GM12878 (cell line): Measurements from ENCODE around the gene TMEM131L. TPM values are rescaled to one million over a fixed set of nuclear protein-coding genes. Genes with fewer than 3 reads are reported as not detected.

Experiments used
- ATAC-seq: fragments of 200-7000 bp; cut with Tn5 transposase; 3 replicates; pipeline ENCODE4 v1.9.1; 2020; ENCODE audit warnings: mild to moderate bottlenecking, moderate library complexity
- BruUV-seq: library from RNA; stranded (reverse); fragments of 400-500 nt; replicated peaks from 2 replicates; lab custom pipeline; 2021; lab: Mats Ljungman, UMichigan
- CTCF ChIA-PET: fragments of 300-600 bp; sonication (Branson Sonifier 250); formaldehyde crosslinking; extraction: SDS; loops from one replicate; lab custom pipeline; 2021; ENCODE audit warnings: inconsistent platforms; lab: Yijun Ruan, JAX
- POLR2A ChIA-PET: fragments of 350-600 bp; formaldehyde crosslinking; extraction: SDS; loops from one replicate; lab custom pipeline; 2021; ENCODE audit warnings: inconsistent platforms; lab: Charles Lee
- RAD21 ChIA-PET: fragments of 300-600 bp; sonication (Branson Sonifier 250); formaldehyde crosslinking; loops from one replicate; lab custom pipeline; 2023; ENCODE audit warnings: antibody characterized with exemption; ENCODE audit not compliant: unreplicated experiment; lab: Charles Lee
- SMC1A ChIA-PET: fragments of 300-600 bp; sonication (Branson Sonifier 250); formaldehyde crosslinking; loops from one replicate; lab custom pipeline; 2023; ENCODE audit not compliant: unreplicated experiment, uncharacterized antibody; lab: Charles Lee
- DNase-seq: peaks from one replicate; pipeline ENCODE4 v3.0.0-alpha.2; 2011; ENCODE audit warnings: low read depth, low spot score
- FAIRE-seq: peaks from 3 replicates; lab custom pipeline; 2011; peaks lifted over from hg19 to GRCh38; lab: Jason Lieb, UNC
- H2AFZ ChIP-seq: 2 replicates; pipeline ENCODE4 v1.6.0; 2011; ENCODE audit warnings: low read depth, low read length, control low read depth; ENCODE audit not compliant: control insufficient read depth
- H3K27ac ChIP-seq: 2 replicates; pipeline ENCODE4 v1.5.1; 2011; ENCODE audit warnings: control low read depth; ENCODE audit not compliant: control insufficient read depth, insufficient read depth
- H3K27me3 ChIP-seq, 2 experiments: replicated peaks in 1 of 2; 2 replicates each; pipeline versions ENCODE4 v1.6.0 to v1.6.1; 2011; ENCODE audit warnings: low read length in 1 of 2; ENCODE audit not compliant: control insufficient read depth in 2 of 2, insufficient read depth in 2 of 2
- H3K36me3 ChIP-seq, 2 experiments: 2 replicates each; pipeline ENCODE4 v1.5.1; 2011; ENCODE audit warnings: low read length in 1 of 2; ENCODE audit not compliant: control insufficient read depth in 2 of 2, insufficient read depth in 2 of 2
- H3K4me1 ChIP-seq: 2 replicates; pipeline ENCODE4 v1.6.1; 2011; ENCODE audit warnings: mild to moderate bottlenecking, low read length, moderate library complexity, mixed read lengths; ENCODE audit not compliant: control insufficient read depth, insufficient read depth
- H3K4me2 ChIP-seq: 2 replicates; pipeline ENCODE4 v1.6.0; 2011; ENCODE audit warnings: control low read depth; ENCODE audit not compliant: control insufficient read depth, insufficient read depth
- H3K4me3 ChIP-seq: fragments of 200-600 bp; sonication (generic); 2 replicates; pipeline ENCODE4 v1.5.1; 2016
- H3K79me2 ChIP-seq: 2 replicates; pipeline ENCODE4 v1.6.0; 2011; ENCODE audit warnings: low read length; ENCODE audit not compliant: control insufficient read depth, insufficient read depth
- H3K9ac ChIP-seq: 2 replicates; pipeline ENCODE4 v1.8.0; 2011; ENCODE audit warnings: low read length, control low read depth, mixed read lengths; ENCODE audit not compliant: control insufficient read depth, insufficient read depth
- H3K9me3 ChIP-seq: replicated peaks from 3 replicates; pipeline ENCODE4 v1.5.1; 2011; ENCODE audit warnings: mild to moderate bottlenecking, low read length; ENCODE audit not compliant: control insufficient read depth, insufficient read depth
- H4K20me1 ChIP-seq: 2 replicates; pipeline ENCODE4 v1.6.0; 2011; ENCODE audit not compliant: control insufficient read depth, insufficient read depth
- BRCA1 ChIP-seq: IDR thresholded peaks from 2 replicates; pipeline ENCODE4 v1.6.1; 2011; ENCODE audit warnings: low read depth, low read length, improper control_type of control experiment
- CREB1 ChIP-seq: IDR thresholded peaks from 2 replicates; pipeline ENCODE4 v1.6.1; 2012; ENCODE audit warnings: low read depth, mild to moderate bottlenecking, inconsistent platforms
- DPF2 ChIP-seq: fragments of 450-650 bp; IDR thresholded peaks from 2 replicates; pipeline ENCODE4 v1.6.1; 2017; ENCODE audit warnings: mild to moderate bottlenecking
- EED ChIP-seq: sonication (generic); IDR thresholded peaks from 2 replicates; pipeline ENCODE4 v1.6.1; 2016; ENCODE audit warnings: antibody characterized with exemption, low read depth
- EZH2 ChIP-seq: IDR thresholded peaks from 2 replicates; pipeline ENCODE4 v1.6.1; 2012; ENCODE audit warnings: low read depth, mild to moderate bottlenecking, control low read depth, inconsistent platforms, low read length, borderline replicate concordance; ENCODE audit not compliant: control insufficient read depth
- GATAD2B ChIP-seq: fragments of 450-650 bp; conservative IDR thresholded peaks from 2 replicates; pipeline ENCODE4 v1.6.1; 2017; ENCODE audit warnings: low read depth, mild to moderate bottlenecking, moderate library complexity
- HDAC2 ChIP-seq: fragments of 200-600 bp; sonication (generic); IDR thresholded peaks from 2 replicates; pipeline ENCODE4 v1.6.1; 2017
- MYC ChIP-seq: IDR thresholded peaks from 2 replicates; pipeline ENCODE4 v1.6.1; 2011; ENCODE audit warnings: mild to moderate bottlenecking, low read length, moderate library complexity, inconsistent platforms; ENCODE audit not compliant: insufficient read depth, insufficient replicate concordance, insufficient read length, severe bottlenecking
- PAX8 ChIP-seq: fragments of 450-650 bp; IDR thresholded peaks from 2 replicates; pipeline ENCODE4 v1.6.1; 2017; ENCODE audit warnings: mild to moderate bottlenecking, moderate library complexity
- RBBP5 ChIP-seq: fragments of 200-600 bp; sonication (generic); conservative IDR thresholded peaks from 2 replicates; pipeline ENCODE4 v1.6.1; 2016
- WRNIP1 ChIP-seq: IDR thresholded peaks from 2 replicates; pipeline ENCODE4 v1.6.1; 2011; ENCODE audit warnings: low read depth, low read length, improper control_type of control experiment, borderline replicate concordance
- ZNF274 ChIP-seq: IDR thresholded peaks from one replicate; pipeline ENCODE4 v1.8.0; 2011; ENCODE audit not compliant: insufficient read length, insufficient read depth
- WGBS: methylation state at CpG from one replicate; pipeline ENCODE4 v1.1.6; 2016; ENCODE audit warnings: low lambda C conversion rate; ENCODE audit not compliant: insufficient replicate concordance, insufficient coverage; ENCODE audit errors: missing lambda C conversion rate; 5-methylcytosine and 5-hydroxymethylcytosine counted together
- in situ Hi-C: fragments of 300-500 bp; cut with MboI; formaldehyde crosslinking; loops from 9 replicates; pipeline ENCODE4 v1.14.3; 2018; ENCODE audit warnings: mixed read lengths
- intact Hi-C: fragments of 100-400 bp; cut with micrococcal nuclease; formaldehyde crosslinking; loops from one replicate; pipeline ENCODE4 v1.14.2; 2022; ENCODE audit not compliant: unreplicated experiment
- polyA plus RNA-seq, 11 experiments: library from polyadenylated mRNA; depleted of rRNA in 4 of 11; unstranded in 6 of 11; stranded (reverse) in 5 of 11; fragments of >200 nt; fragmentation: Nextera tagmentation in 4 of 11; fragmentation: Illumina TruSeq in 1 of 11; extraction: Ambion mirVana in 4 of 11; extraction: Trizol in 1 of 11; gene quantifications; 1 replicate in 1 of 11; 2 replicates in 10 of 11; pipeline versions ENCODE4 v1.2.1 to v1.2.3, GENCODE V29; 2011 to 2016; ENCODE audit warnings: inconsistent platforms in 2 of 11, missing spikeins in 2 of 11, low read depth in 1 of 11
- total RNA-seq, 4 experiments: library from RNA; depleted of rRNA in 3 of 4; stranded (reverse); fragments of >200 nt in 3 of 4; fragmentation: Illumina TruSeq in 1 of 4; extraction: Trizol in 1 of 4; gene quantifications; 2 replicates each; pipeline versions ENCODE4 v1.2.1 to v1.2.3, GENCODE V29; 2013 to 2021
- TF ChIP-seq, protein P1 (sequence below), 3 experiments: IDR thresholded peaks in 2 of 3; conservative IDR thresholded peaks in 1 of 3; 2 replicates each; pipeline ENCODE4 v1.5.1; 2011; ENCODE audit warnings: low read depth in 3 of 3, low read length in 3 of 3, mild to moderate bottlenecking in 3 of 3, control low read depth in 2 of 3, moderate library complexity in 2 of 3, inconsistent platforms in 1 of 3, mixed read lengths in 1 of 3; ENCODE audit not compliant: control insufficient read depth in 2 of 3, insufficient read depth in 1 of 3; ENCODE audit errors: extremely low read depth in 1 of 3

TMEM131L gene
- total and polyA plus RNA-seq, 10 of the 15 experiments (the other 5 are each of a cell fraction or from before 2014, with no cell fraction given): 8.5 to 101 (median 74.4) TPM

DNA sequence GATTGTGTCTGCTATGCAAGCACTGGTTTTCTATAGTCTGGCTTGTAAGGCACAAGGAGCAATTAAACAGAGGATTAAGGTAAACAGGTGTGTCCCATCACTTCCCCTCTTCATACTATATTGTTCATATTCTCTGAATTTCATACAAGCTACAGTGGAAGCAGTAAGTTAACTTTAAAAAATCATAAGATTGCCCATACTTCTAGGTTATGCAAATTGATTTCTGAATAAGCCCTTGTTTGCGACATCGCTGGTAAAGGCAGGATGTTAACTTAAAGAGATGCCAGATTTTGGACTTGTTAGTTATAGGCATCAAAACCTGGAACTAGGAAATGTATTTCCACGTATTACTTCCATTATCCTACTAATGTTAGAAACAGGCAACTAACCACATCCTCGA is 1.0 kb upstream of the TMEM131L start:
- FAIRE-seq: no peak
- in situ Hi-C loops: no loop called here
- Histone ChIP-seq H3K4me1 (peaks cover 13% of the 10 kb centered on the region), H3K27me3 (no peaks in the 10 kb centered on the region), H3K9ac (peak overlapping the region; percentile 69; the same call in 1 of the 2 replicates), H3K79me2 (peaks cover 40% of the 10 kb centered on the region), H4K20me1 (no peaks in the 10 kb centered on the region; the same call in 1 of the 2 replicates), H3K9me3 (no peaks in the 10 kb centered on the region), H3K4me2 (peak overlapping the region; percentile 96), H2AFZ (peak overlapping the region; percentile 69; the same call in 1 of the 2 replicates), H3K36me3 (peaks cover 0 to 4% of the 10 kb centered on the region in 2 experiments; a peak in 2 of 4 replicates), H3K4me3 (peak overlapping the region; percentile 75), H3K27ac (no peak overlapping the region)
- no TSS peak for BruUV-seq
- RAD21 ChIA-PET: interaction anchor here (0.7 to 15.8 kb wide), 17 partner anchors 13 to 178 kb away, joined by 3 to 429 read pairs (median 8); partner anchors contain the start of gene MND1
- no peak for DNase-seq
- intact Hi-C loops: no loop called here
- TF ChIP-seq HDAC2 (no peak), PAX8 (no peak), CREB1 (no peak)
- POLR2A ChIA-PET: interaction anchor here (0.6 to 16.1 kb wide), 12 partner anchors 11 to 787 kb away, joined by 3 to 268 read pairs (median 4); no protein-coding TSS in a partner anchor
- CTCF ChIA-PET: interaction anchor here (0.9 to 6.5 kb wide), 18 partner anchors 10 to 119 kb away, joined by 3 to 55 read pairs (median 6); no protein-coding TSS in a partner anchor
- SMC1A ChIA-PET: interaction anchor here (0.7 to 12.9 kb wide), 11 partner anchors 12 to 178 kb away, joined by 3 to 356 read pairs (median 7); no protein-coding TSS in a partner anchor
- no peak for ATAC-seq
- WGBS: 2% methylated on average over 4 of the region's 4 CpGs

DNA sequence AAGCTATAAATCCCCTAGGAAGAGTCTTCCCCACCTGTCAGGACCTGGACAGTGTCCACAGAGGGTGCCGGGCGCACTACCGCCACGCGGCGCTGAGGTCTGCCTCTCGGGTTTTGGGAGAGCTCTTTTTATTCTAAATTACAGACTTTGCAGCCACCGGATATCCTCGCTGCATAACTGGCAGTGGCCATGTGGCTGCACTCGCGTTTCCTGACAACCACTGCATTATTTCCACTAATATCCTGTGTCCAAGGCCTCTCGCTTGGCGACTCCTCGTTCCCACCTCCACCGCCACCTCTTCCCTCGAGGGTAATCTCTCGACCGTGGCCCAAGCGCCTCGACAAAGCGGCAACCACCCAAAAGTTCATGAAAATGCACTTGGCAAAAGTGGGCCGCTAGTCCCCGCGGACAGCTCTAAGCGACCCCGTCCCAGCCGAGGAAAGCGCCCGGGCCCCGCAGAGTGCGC is 512 bp upstream of the TMEM131L start:
- Histone ChIP-seq H4K20me1 (no peaks in the 10 kb centered on the region; the same call in 1 of the 2 replicates), H3K79me2 (peaks cover 45% of the 10 kb centered on the region), H3K4me3 (peak overlapping the region; percentile 75), H2AFZ (peak overlapping the region; percentile 69), H3K9me3 (no peaks in the 10 kb centered on the region), H3K36me3 (peaks cover 2 to 7% of the 10 kb centered on the region in 2 experiments; a peak in 3 of 4 replicates), H3K27ac (peak overlapping the region; percentile 46; the same call in 1 of the 2 replicates), H3K4me2 (peak overlapping the region; percentile 96), H3K4me1 (peaks cover 17% of the 10 kb centered on the region), H3K9ac (peak overlapping the region; percentile 69), H3K27me3 (no peaks in the 10 kb centered on the region)
- BruUV-seq: TSS peak; percentile 71
- ChIA-PET CTCF (interaction anchor here (0.5 to 6.5 kb wide), 25 partner anchors 10 to 120 kb away, joined by 3 to 55 read pairs (median 4); no protein-coding TSS in a partner anchor), POLR2A (interaction anchor here (0.6 to 16.1 kb wide), 17 partner anchors 11 to 788 kb away, joined by 3 to 268 read pairs (median 4); no protein-coding TSS in a partner anchor), SMC1A (interaction anchor here (0.7 to 12.9 kb wide), 16 partner anchors 12 to 178 kb away, joined by 3 to 356 read pairs (median 6); no protein-coding TSS in a partner anchor), RAD21 (interaction anchor here (0.7 to 15.8 kb wide), 20 partner anchors 13 to 178 kb away, joined by 3 to 429 read pairs (median 6); partner anchors contain the start of gene MND1)
- FAIRE-seq: no peak
- in situ Hi-C loops (no loop called here), intact Hi-C loops (no loop called here)
- peak; percentile 5 for ATAC-seq
- under 1% methylated on average over 31 of the region's 31 CpGs for WGBS
- DNase-seq: no peak
- TF ChIP-seq EZH2 (no peak), MYC (peak; percentile 63), EED (peak; percentile 30; the same call in 1 of the 2 replicates), WRNIP1 (no peak), ZNF274 (no peak), RBBP5 (no peak), DPF2 (0 out of 2 replicates have a peak, but pooled peaks have one; percentile 28), BRCA1 (no peak), GATAD2B (0 out of 2 replicates have a peak, but pooled peaks have one; percentile 33)
- TF ChIP-seq, protein P1, sequence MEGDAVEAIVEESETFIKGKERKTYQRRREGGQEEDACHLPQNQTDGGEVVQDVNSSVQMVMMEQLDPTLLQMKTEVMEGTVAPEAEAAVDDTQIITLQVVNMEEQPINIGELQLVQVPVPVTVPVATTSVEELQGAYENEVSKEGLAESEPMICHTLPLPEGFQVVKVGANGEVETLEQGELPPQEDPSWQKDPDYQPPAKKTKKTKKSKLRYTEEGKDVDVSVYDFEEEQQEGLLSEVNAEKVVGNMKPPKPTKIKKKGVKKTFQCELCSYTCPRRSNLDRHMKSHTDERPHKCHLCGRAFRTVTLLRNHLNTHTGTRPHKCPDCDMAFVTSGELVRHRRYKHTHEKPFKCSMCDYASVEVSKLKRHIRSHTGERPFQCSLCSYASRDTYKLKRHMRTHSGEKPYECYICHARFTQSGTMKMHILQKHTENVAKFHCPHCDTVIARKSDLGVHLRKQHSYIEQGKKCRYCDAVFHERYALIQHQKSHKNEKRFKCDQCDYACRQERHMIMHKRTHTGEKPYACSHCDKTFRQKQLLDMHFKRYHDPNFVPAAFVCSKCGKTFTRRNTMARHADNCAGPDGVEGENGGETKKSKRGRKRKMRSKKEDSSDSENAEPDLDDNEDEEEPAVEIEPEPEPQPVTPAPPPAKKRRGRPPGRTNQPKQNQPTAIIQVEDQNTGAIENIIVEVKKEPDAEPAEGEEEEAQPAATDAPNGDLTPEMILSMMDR (IDR thresholded peaks at IDR 0.05 in 2 of 3, conservative IDR thresholded peaks at IDR 0.05 in 1 of 3; ENCODE audit: control insufficient read depth in 2 of 3, extremely low read depth in 1 of 3, insufficient read depth in 1 of 3, low read depth in 3 of 3, low read length in 3 of 3): peak; percentile 9 to 19 (median 19); a peak in 2 of 6 replicates
